Left kidney (tissue), 2 donors: ENCODE measurements around the gene SINHCAF. TPM values are rescaled to one million over a fixed set of nuclear protein-coding genes. Genes with fewer than 3 reads are reported as not detected.

ENCODE experiments used
- DNase-seq: peaks from one replicate; pipeline ENCODE4 v3.0.0-alpha.2; 2013
- polyA plus RNA-seq: library from polyadenylated mRNA; unstranded; fragments of 120-200 nt; gene quantifications from one replicate; pipeline ENCODE4 v1.2.1, GENCODE V29; 2013; ENCODE audit not compliant: insufficient read length

SINHCAF gene
- polyA plus RNA-seq, 1 donor: 311 TPM

DNA sequence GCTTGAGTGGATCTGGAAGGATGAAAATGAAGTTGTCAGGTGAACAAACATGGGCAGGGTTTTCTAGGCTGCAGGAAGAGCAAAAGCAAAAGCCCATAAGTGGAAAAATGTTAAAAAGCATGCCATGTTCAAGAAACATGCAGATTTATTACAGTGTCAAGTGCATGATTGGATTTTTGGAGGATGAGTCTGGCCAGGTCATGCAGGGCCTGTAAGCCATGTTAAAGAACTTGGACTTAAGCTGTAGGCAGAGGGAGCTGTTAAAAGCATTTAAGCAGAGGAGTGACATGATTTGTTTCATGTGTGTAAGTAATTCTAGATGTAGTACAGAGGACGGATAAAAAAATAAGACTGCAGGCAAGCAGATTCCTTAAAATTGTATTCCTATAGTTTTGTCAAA lies 16.3 kb upstream of the SINHCAF start:
- no peak for DNase-seq

DNA sequence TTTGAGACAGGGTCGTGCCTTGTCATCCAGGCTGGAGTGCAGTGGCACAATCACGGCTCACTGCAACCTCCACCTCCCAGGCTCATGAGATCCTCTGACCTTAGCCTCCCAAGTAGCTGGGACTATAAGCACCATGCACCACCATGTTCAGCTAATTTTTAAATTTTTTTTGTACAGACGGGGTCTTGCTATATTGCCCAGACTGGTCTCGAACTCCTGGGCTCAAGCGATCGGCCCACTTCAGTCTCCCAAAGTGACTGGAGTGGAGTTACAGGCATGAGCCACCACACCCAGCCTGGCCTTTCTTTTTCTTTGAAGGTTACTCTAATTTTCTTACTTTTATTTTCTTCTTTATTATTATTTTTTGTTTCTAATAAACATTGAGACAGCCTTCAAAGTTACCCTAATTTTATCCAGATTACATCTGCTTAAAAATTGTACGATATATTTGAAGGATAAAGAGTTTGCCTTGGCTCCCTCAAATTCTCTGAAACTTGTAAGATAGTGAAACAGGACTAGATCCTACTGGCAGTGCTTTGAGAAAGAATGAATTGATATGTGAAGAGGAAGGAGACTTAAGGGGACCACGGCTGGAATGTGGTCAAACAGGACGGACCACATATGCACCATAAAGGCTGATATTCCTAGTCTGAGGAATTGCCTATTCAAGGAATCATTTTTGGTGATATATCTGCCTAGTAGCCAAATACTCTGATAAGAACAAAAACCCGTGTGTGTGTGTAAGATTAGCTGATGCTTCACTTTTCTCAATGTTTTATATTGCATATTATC lies 14.1 kb upstream of the SINHCAF start:
- no peak for DNase-seq

DNA sequence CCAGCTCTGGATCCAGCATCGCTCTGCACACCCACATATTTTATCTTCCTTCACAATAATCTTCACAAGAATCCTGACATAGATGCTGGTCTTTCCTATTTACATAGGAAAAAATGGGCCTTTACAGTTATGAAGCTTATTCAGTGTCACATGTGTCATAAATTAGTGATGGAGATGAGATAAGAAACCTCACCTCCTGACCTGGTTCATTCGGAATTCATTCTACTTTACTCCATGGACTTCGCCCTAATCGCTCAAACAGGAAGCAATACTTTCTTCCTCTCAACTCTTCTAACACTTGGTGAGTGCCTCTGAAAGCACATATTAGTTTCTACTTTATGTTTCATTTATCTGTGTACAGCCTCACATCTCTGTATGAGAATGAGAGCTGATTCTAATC lies 12.0 kb upstream of the SINHCAF start:
- DNase-seq: no peak

DNA sequence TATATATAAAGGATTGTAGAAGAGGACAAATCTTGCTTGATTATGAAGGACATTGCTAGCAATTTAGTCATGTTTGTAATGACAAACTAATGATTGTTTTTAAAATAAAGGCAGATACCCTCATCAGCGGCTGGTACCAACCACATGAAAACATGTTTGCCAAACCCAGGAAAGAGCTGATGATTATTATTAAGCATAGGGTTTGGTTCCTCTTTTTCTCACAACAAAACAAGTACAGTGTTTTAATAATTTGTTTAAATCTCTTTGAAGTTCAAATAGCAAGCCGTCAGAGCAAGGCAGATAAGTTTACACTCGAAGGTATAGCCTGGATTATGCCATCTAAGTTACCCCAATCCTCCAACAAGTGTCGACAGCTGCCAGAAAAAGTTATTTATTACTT lies 5.3 kb upstream of the SINHCAF start:
- DNase-seq: no peak

DNA sequence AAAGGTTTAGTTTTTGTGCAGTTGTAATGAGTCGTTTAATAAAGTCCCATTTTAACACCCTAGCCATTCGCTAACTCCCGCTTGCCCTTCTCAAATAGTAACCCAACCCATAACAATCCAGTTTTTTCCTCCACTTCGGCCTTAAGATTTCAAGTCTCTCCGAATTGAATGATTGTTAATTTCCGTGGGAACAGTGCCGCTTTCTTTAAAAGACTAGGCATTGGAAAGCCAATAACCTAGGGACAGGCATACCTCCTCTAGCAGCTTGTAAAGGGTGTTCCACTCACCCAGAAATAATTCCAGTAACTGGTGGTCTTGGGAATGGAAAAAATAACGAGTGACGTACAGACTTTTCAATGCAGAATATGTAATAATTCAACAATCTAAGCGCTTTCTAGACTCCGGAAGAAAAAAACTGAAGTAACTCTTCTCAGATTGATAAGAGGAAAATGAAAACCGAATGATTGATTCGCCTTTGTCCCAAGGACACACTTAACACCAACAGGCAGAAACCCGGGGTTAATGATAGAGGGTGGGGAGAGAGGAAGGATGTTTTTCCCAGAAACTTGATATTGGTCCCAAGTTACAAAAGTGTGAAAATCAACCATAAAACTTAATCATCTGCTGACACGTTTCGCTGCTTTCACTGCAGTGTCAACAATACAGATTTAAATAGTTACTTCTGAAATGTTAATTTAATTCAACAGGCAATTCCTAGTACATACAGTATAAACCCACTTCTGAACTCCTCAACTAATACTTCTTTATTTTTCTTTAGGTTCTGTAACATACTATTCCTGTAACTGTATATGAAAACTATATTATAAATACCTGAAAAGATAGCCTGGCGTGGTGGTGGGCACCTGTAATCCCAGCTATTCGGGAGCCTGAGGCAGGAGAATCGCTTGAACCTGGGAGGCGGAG lies 1.0 kb upstream of the SINHCAF start:
- peak; percentile 65 for DNase-seq

DNA sequence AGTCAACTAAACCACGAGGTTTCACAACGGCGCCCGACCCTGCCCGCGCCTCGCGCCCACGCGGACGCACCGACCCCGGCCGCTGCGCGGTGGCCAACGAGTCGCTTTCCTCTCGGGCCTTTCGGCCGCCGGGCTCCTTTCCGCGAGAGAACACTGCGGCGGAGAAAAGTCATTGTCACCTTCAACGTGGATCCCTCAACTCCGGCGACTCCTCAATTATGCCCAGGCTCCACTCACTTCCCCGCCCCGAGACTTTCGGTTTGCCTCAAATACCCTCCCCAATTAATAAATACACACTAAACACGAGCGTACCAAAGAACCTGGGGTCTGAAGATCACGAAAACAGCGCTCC lies 450 bp downstream of the SINHCAF start:
- DNase-seq: no peak

DNA sequence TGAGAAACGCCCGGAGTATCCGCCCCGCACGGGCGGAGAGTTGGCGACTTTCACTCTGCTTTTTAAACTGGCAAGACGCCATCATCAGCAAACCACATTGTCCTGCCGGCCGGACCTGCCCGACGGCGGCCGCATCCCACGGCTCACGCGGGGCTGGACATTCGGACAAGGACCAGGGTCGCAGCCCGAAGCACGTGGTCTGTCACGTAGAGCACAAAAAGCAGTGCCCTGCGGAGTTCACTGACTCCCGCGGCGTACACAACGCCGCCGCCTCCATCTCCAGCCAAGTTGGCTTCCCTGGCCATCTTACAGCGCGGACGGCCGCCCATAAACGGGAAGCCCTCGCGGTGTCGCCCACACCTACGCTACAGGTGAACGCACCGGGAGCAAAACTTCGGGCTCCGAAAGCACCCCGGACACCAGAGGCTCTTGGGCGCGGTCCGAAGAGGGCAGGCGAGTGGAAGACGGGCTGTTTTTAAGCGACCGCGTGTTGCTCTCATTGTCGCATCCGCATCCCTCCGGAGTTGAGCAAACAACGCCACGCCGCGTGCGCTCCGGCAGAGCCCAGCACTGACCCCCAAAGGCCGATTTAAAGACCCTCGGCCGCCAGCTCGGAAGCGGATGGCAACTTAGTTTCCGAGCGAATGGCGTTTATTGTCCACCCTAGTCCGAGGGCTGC lies 966 bp downstream of the SINHCAF start:
- peak; percentile 44 for DNase-seq

DNA sequence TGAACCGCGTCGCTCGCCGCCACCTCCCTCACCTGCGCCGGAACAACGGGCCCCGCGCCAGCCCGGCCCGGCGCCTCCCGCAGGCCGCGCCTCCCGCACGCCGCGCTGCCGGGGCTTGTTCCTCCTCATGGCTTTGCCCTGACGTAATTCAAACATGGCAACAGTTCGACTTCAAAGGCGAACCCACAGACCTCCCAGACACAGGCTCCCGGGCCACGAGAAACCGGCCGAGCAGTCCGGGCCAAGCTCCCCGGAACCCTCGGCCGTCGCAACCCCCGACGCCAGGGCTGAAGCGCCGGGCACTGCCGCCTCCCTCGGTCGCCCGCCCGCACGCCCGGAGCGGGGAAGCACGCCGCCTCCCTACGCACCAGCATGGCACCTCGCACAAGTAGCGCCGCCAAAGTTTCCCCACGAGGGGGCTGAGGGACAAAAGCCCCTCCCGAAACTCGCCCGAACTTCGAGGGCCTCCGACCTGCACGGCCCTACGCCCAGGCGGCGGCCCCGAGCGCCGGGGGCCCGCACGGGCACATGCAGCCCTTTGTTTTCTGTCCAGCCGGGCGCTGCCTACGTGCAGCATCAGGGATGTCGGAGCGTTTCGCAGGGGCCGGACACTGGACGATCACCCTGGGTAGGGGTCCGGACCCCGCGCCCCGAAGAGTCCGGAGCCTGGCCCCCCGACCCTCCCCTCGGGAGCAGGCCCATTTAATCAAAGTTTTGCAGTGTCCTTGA lies 1.7 kb downstream of the SINHCAF start:
- DNase-seq: peak; percentile 69

DNA sequence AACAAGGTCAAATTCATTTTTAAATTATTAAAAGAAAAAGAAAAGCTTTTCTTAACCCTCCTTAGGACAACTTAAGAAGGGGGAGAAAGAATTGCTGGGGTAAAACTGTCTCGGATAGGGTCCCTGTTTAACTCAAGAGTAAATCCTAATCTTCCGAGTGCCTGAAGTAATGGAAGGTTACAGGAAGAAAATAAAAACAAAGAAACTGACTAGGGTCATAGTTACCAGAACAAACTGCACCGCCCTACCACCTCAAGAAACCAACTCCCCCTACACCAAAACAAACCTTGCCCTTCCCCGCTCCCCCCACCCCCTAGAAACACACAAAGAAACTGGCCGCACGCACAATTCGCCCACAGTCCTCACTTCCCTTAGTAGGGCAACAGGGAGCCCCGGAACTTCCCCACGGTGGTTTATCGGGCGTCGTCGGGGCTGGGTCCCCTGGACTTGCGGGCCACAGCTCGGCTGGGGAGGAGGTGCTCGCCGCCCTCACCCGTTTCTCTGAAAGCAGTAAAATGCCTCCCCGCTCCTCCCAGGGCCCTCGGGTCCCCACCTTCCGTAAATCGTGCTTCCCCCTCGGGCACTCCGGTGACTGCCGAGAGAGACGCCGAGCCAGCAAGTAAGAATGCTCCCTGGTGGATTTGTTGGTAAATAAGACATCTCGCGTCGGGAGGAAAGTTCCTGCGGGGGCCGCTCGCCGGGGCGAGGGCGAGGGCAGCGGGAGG lies 2.4 kb downstream of the SINHCAF start:
- peak; percentile 55 for DNase-seq

DNA sequence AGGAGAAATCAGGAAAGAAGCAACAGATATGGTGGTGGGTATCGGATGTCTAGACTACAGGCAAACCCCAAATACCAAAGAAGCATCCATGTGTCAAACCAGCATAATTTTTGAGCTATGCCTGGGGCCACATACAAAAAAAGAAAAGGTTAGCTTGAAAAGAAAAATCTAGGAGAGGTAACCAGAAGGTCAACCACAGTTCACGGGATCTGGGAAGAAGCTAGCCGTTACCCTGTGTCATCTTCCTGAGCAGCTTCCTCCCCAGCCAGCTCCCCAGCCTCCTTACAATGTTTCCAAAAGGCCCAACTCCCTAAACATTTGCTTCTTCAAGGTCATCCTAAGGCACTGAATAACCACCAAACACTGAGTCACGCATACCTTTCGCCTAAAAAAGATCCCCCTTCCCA lies 3.1 kb downstream of the SINHCAF start:
- peak; percentile 46 for DNase-seq

DNA sequence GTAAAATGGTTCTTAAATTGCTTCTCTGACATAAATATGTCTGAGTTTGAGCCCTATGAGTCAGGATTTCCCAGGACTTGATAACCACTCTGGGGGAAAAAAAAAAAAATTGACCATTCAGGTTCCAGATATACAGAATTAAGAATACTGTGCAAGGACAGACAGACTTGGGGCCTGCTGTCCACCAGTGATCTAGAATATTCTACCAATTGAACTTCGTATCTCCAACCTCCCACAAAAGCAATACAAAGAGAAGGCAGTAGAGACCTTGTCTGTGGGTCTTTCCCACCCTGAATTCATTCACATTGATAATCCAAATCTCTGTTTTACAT lies 4.1 kb downstream of the SINHCAF start:
- DNase-seq: no peak

DNA sequence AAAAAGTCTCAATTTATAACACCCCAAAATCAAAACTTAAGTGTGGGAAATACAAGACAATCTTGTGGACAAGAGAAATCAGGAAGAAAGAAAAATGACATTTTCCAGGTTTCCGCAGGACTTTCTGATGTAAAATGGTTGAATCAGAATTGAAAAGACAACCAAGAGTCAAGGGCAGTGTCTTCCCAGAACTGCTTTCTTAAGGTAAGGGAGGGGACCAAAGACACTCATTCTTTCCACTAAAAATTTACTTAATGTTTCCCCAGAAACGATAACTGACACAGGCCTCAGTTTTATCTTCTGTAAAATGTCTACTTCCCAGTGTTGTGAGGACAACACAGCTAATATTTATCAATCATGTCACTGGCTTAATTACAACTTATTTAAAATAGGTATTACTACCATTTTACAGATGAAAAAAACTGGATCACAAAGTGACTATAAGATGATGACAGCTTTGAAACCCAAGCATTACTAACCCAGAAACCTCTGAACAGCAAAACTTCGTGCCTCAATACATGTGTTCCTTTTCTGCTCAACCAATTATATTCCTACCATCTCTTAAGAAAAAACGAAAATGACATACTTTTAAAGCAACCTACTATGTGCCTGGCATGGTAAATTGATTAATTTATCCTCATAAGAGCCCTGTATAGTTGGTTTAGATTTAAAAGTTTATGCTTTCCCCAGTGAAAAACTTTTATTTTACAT lies 4.6 kb downstream of the SINHCAF start:
- no peak for DNase-seq

DNA sequence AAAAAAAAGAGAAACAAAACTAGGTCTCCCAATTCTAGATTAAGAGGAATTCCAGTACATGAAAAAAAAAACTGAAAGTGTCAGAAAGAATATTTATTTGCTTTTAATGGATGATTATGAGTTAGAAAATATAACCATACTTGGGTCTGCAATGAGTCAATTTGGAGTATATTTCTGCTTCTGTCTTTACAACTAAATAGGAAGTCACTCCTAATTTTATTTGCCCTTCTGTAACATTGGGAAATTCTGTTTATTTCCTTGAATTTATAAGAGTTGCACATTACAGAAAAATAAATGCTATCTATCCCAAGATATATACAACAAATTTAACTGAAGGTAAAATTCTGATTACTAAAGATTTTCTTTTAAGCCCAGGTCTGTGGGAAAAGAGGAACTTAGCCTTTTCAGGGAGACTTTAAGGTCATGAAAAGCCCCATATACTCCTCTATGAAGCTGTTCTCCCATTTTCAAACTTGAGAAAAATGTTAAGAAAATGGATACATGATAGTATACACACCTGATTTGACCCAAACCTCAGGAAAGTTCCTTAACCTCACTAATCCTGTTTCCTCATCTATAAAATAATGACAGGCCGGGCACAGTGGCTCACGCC lies 7.2 kb downstream of the SINHCAF start:
- DNase-seq: no peak

DNA sequence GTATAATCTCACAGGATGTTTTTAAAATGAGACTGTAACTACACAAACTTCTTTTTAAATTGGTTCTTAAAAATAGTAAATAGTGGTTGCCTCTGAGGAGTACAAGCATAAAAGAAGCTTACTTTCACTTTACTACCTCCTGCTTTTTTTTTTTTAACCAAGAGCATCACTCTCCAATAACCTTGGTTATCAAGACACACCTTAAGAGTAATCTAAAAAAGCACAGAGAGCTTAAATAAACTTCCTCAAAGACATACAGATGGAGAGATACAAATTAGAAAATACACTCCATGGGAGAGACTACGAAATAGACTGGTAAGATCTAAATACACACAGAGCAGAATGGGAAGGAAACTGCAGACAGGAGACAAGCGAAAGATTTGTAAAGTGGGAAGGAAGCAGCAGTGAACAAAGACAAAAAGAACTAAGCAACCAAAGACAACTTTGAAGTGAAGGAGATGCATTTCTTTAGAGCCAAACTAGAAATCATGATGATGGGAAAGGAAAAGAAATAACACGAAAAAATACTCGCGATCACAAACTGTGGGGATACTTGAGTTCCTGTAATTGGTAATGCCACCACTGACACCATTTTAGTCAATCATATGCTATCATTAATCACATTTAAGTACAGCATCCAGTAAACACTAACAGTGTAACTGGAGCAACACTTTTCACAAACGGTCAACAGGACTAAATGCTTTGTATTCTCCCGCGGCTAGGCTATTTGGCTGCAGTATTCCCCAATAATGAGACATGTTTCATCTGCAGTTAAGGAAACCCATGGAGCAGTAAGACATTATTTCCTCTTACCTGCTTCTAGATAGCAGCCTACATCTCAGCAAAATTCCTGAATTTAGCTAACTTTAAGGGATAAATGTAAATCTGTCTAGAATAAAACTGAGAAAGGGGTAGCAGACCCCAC lies 8.2 kb downstream of the SINHCAF start:
- no peak for DNase-seq

DNA sequence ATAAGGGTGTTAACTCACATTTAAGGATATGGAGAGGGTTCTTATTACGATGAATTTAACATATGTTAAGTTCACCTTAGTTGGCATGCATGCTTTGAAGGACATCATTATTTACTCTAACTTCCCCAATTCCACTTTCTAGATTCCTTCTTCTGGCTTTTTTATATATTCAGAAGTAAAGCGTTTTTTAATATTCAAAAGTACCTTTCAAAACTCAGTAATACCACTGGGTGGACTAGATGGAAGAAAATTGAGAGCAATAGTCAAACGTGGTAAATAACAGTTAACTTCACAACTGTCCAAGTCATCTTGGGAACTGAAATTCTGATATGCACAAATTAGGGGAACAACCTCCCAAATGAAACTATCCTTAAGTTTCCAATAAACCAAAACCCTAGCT lies 9.1 kb downstream of the SINHCAF start:
- no peak for DNase-seq

DNA sequence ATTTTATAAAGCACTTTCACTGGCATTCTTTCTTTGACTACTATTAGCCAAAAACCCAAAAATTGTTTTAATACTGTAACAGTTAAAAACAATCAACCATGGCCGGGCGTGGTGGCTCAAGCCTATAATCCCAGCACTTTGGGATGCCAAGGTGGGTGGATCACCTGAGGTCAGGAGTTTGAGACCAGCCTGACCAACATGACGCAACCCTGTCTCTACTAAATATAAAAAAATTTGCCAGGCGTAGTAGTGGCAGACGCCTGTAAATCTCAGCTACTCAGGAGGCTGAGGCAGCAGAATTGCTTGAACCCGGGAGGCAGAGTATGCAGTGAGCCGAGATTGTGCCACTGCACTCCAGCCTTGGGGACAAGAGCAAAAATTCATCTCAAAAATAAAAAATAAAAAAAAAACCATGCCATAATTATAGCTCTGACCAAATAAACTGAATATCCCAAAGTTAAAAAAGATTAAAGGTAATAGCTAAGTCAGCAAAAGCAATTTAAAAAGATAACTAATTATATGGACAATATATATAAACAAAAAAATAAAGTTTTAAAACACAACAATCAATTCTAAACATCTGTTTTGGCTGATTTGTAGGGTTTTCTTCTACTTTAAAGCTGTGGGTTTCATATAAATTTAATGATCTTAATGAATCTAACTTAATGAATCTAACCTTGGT lies 10.0 kb downstream of the SINHCAF start:
- no peak for DNase-seq

DNA sequence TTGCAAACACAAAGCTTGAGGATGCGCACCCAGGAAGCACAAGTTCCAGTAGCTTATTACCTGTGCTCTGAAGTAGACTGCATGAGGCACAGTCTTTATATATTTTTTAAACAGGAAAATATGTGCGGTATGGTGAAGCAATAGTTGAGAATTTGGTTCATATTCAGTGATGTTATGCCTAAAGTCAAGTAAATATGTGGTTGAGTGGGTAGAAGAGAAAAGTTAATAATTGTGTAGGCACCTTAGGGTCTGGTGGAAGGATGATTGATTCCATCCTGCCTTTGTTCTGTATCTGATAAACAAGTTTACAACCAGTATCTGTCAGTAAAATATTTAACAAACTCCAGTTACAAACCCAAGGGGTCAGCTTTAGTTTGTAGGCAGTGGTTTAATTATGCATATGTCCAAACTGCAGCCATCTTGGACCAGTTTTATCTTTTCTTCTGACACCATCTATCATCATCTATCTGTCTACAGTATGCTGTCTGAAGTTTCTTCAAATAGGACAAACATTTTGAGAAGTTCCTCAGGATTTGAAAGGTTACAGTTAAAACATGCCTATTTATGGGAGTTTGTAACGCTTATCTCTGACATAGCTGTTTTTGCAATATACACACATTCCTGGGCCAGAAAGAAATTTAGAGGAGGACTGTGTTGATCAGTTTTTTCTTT lies 10.8 kb downstream of the SINHCAF start:
- DNase-seq: no peak

DNA sequence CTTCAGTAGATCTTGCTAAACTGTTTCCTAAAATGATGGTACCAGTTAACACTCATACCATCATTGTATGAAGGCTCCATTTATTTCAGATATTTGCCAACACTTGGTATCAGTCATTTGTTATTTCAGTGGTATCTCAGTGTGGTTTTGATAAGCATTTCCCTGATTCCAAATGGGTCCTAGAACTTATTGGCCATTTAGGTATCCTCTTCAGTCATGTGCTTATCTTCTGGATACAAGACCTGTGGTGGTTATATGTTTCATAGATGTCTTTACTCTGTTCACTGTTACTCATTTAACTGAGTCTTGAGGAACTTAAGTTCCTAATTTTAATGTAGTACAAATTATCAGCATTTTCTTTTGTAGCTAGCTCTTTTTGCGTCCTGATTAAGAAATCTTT lies 13.5 kb downstream of the SINHCAF start:
- DNase-seq: no peak
